HepG2 (cell line): ENCODE measurements around the gene INO80B. TPM values are rescaled to one million over a fixed set of nuclear protein-coding genes. Genes with fewer than 3 reads are reported as not detected.
A peak's percentile ranks its signal among the peaks of the same experiment; 100 is the strongest.

Source experiments
- FOXA3 ChIP-seq: IDR thresholded peaks from 2 replicates; pipeline ENCODE4 v1.6.1; 2016; ENCODE audit warnings: missing genetic modification reagents, missing compliant biosample characterization
- FOXJ3 ChIP-seq: sonication (generic); formaldehyde crosslinking; IDR thresholded peaks from 2 replicates; pipeline ENCODE4 v1.4.0; 2020; ENCODE audit warnings: missing genetic modification reagents, mild to moderate bottlenecking, borderline replicate concordance
- HCFC1 ChIP-seq: fragments of 150-350 bp; IDR thresholded peaks from 2 replicates; pipeline ENCODE4 v1.6.1; 2014; ENCODE audit warnings: low read depth, low read length
- HNRNPL ChIP-seq: fragments of 200-400 bp; formaldehyde crosslinking; IDR thresholded peaks from 2 replicates; pipeline ENCODE4 v1.6.1; 2017; ENCODE audit warnings: mild to moderate bottlenecking, low read depth, low read length
- HOMEZ ChIP-seq: IDR thresholded peaks from 2 replicates; pipeline ENCODE4 v1.6.1; 2016; ENCODE audit warnings: low read depth
- KLF6 ChIP-seq: IDR thresholded peaks from 2 replicates; pipeline ENCODE4 v1.8.0; 2016; ENCODE audit warnings: missing biosample characterization, missing genetic modification reagents
- NCOA2 ChIP-seq: sonication (generic); formaldehyde crosslinking; IDR thresholded peaks from 2 replicates; pipeline ENCODE4 v1.8.0; 2022; ENCODE audit warnings: inconsistent platforms
- NFKB2 ChIP-seq: sonication (generic); formaldehyde crosslinking; IDR thresholded peaks from 2 replicates; pipeline ENCODE4 v1.4.0; 2020; ENCODE audit warnings: missing genetic modification reagents, borderline replicate concordance
- NR1H2 ChIP-seq: sonication (generic); formaldehyde crosslinking; IDR thresholded peaks from 2 replicates; pipeline ENCODE4 v1.8.1; 2022; ENCODE audit warnings: low read depth, missing genetic modification reagents, borderline replicate concordance
- POLR2AphosphoS2 ChIP-seq: IDR thresholded peaks from 2 replicates; pipeline ENCODE4 v1.6.1; 2011; ENCODE audit warnings: low read depth, low read length, improper control_type of control experiment
- RARA ChIP-seq: IDR thresholded peaks from 2 replicates; pipeline ENCODE4 v1.6.1; 2016; ENCODE audit warnings: missing genetic modification reagents, missing compliant biosample characterization
- SAP130 ChIP-seq: IDR thresholded peaks from 2 replicates; pipeline ENCODE4 v1.6.1; 2016; ENCODE audit warnings: low read depth
- SIX4 ChIP-seq: sonication (generic); formaldehyde crosslinking; IDR thresholded peaks from 2 replicates; pipeline ENCODE4 v1.4.0; 2020; ENCODE audit warnings: missing genetic modification reagents
- SMAD1 ChIP-seq: sonication (generic); formaldehyde crosslinking; IDR thresholded peaks from 2 replicates; pipeline ENCODE4 v1.4.0; 2020; ENCODE audit warnings: missing genetic modification reagents, low read depth, mild to moderate bottlenecking, borderline replicate concordance
- SMAD9 ChIP-seq: sonication (generic); formaldehyde crosslinking; IDR thresholded peaks from 2 replicates; pipeline ENCODE4 v1.5.1; 2020; ENCODE audit warnings: mild to moderate bottlenecking, missing genetic modification reagents
- SNAI1 ChIP-seq: sonication (generic); formaldehyde crosslinking; IDR thresholded peaks from 2 replicates; pipeline ENCODE4 v1.5.0; 2020; ENCODE audit warnings: mild to moderate bottlenecking, missing genetic modification reagents, borderline replicate concordance
- TOE1 ChIP-seq: sonication (generic); formaldehyde crosslinking; IDR thresholded peaks from 2 replicates; pipeline ENCODE4 v1.4.0; 2020; ENCODE audit warnings: mild to moderate bottlenecking, missing genetic modification reagents
- TRIM24 ChIP-seq: sonication (generic); formaldehyde crosslinking; IDR thresholded peaks from 2 replicates; pipeline ENCODE4 v1.8.0; 2022; ENCODE audit warnings: mild to moderate bottlenecking, missing genetic modification reagents
- ZBTB7A ChIP-seq: sonication (generic); formaldehyde crosslinking; IDR thresholded peaks from 2 replicates; pipeline ENCODE4 v1.8.0; 2022; ENCODE audit warnings: mild to moderate bottlenecking, missing genetic modification reagents
- ZC3H13 ChIP-seq: sonication (generic); formaldehyde crosslinking; IDR thresholded peaks from 2 replicates; pipeline ENCODE4 v1.8.1; 2023; ENCODE audit warnings: mild to moderate bottlenecking, missing genetic modification reagents, moderate library complexity
- ZFP36 ChIP-seq: fragments of 150-350 bp; IDR thresholded peaks from 2 replicates; pipeline ENCODE4 v1.6.1; 2018; ENCODE audit warnings: borderline replicate concordance, low read length, low read depth; ENCODE audit not compliant: partially characterized antibody
- ZFP90 ChIP-seq: sonication (generic); formaldehyde crosslinking; IDR thresholded peaks from 2 replicates; pipeline ENCODE4 v1.8.0; 2022; ENCODE audit warnings: missing genetic modification reagents, mild to moderate bottlenecking, inconsistent platforms, borderline replicate concordance
- ZNF207 ChIP-seq: fragments of 450-650 bp; IDR thresholded peaks from 2 replicates; pipeline ENCODE4 v1.6.1; 2016; ENCODE audit warnings: antibody characterized with exemption, borderline replicate concordance
- ZNF451 ChIP-seq: sonication (generic); formaldehyde crosslinking; IDR thresholded peaks from 2 replicates; pipeline ENCODE4 v1.5.0; 2020; ENCODE audit warnings: mild to moderate bottlenecking, missing genetic modification reagents
- ZNF574 ChIP-seq: sonication (generic); formaldehyde crosslinking; IDR thresholded peaks from 2 replicates; pipeline ENCODE4 v1.4.0; 2020; ENCODE audit warnings: missing genetic modification reagents
- ZNF576 ChIP-seq: sonication (generic); formaldehyde crosslinking; IDR thresholded peaks from 2 replicates; pipeline ENCODE4 v1.4.0; 2020; ENCODE audit warnings: mild to moderate bottlenecking, missing genetic modification reagents
- ZNF749 ChIP-seq: sonication (generic); formaldehyde crosslinking; IDR thresholded peaks from 2 replicates; pipeline ENCODE4 v1.8.0; 2022; ENCODE audit warnings: mild to moderate bottlenecking, missing genetic modification reagents, moderate library complexity, borderline replicate concordance
- polyA plus RNA-seq, 8 experiments: library from polyadenylated mRNA; depleted of rRNA in 3 of 8; stranded (reverse) in 7 of 8; unstranded in 1 of 8; fragments of >200 nt; fragmentation: Illumina TruSeq in 4 of 8; extraction: Trizol in 4 of 8; gene quantifications; 2 replicates each; pipeline versions ENCODE4 v1.2.1 to v1.2.3, GENCODE V29; 2011 to 2016; ENCODE audit warnings: low read depth in 4 of 8, missing spikeins in 1 of 8, mixed read lengths in 1 of 8; ENCODE audit not compliant: insufficient read depth in 1 of 8
- total RNA-seq, 5 experiments: library from RNA; depleted of rRNA; stranded (reverse); fragments of >200 nt; fragmentation: Illumina TruSeq; extraction: Trizol; gene quantifications; 2 replicates each; pipeline ENCODE4 v1.2.3, GENCODE V29; 2016; ENCODE audit warnings: low read depth in 1 of 5

The INO80B gene
- total and polyA plus RNA-seq, 2 of the 13 experiments (the other 11 are each of a cell fraction or from before 2014, with no cell fraction given), result 6.2 to 14.5 TPM

- TF ChIP-seq ZNF451 (peak; percentile 88), TRIM24 (CRISPR knock-in tag) (no peak), NCOA2 (CRISPR knock-in tag) (peak; percentile 67), SMAD1 (peak; percentile 99; the same call in 1 of the 2 replicates), ZC3H13 (peak; percentile 66; the same call in 1 of the 2 replicates), KLF6 (CRISPR knock-in tag) (0 out of 2 replicates have a peak, but pooled peaks have one; percentile 48), NFKB2 (peak; percentile 70; the same call in 1 of the 2 replicates), SNAI1 (CRISPR knock-in tag) (no peak), NR1H2 (no peak), FOXA3 (CRISPR knock-in tag) (peak; percentile 85), ZFP90 (CRISPR knock-in tag) (peak; percentile 90; the same call in 1 of the 2 replicates), TOE1 (CRISPR knock-in tag) (peak; percentile 97), RARA (CRISPR knock-in tag) (peak; percentile 72), ZFP36 (no peak), HCFC1 (peak; percentile 99), ZNF207 (no peak), SMAD9 (CRISPR knock-in tag) (peak; percentile 36; the same call in 1 of the 2 replicates), POLR2AphosphoS2 (peak; percentile 63; the same call in 1 of the 2 replicates), ZBTB7A (CRISPR knock-in tag) (no peak; the same call in 1 of the 2 replicates), ZNF574 (CRISPR knock-in tag) (peak; percentile 97), ZNF576 (CRISPR knock-in tag) (no peak), FOXJ3 (CRISPR knock-in tag) (peak; percentile 79; the same call in 1 of the 2 replicates), HNRNPL (0 out of 2 replicates have a peak, but pooled peaks have one; percentile 44), HOMEZ (CRISPR knock-in tag) (peak; percentile 73), ZNF749 (CRISPR knock-in tag) (no peak), SAP130 (CRISPR knock-in tag) (peak; percentile 100), SIX4 (CRISPR knock-in tag) (peak; percentile 83)
Measured at GRCh38 chr2:74454654-74455511, at the start of gene INO80B (continued).
